BLaER1 (cell line): ENCODE data around the gene MXD4.

Experiments
- H3K27ac ChIP-seq: shearing (Covaris generic); formaldehyde crosslinking; 2 replicates; pipeline ENCODE4 v1.8.1; 2022
- H3K27me3 ChIP-seq: shearing (Covaris generic); formaldehyde crosslinking; 2 replicates; pipeline ENCODE4 v1.8.1; 2022
- H3K36me3 ChIP-seq: shearing (Covaris generic); formaldehyde crosslinking; 2 replicates; pipeline ENCODE4 v1.8.1; 2022
- H3K4me1 ChIP-seq: shearing (Covaris generic); formaldehyde crosslinking; 2 replicates; pipeline ENCODE4 v1.8.1; 2022
- H3K4me2 ChIP-seq: shearing (Covaris generic); formaldehyde crosslinking; 2 replicates; pipeline ENCODE4 v1.8.1; 2022
- H3K4me3 ChIP-seq: shearing (Covaris generic); formaldehyde crosslinking; 2 replicates; pipeline ENCODE4 v1.8.1; 2022
- H3K9ac ChIP-seq: shearing (Covaris generic); formaldehyde crosslinking; 2 replicates; pipeline ENCODE4 v1.8.1; 2022
- H3K9me3 ChIP-seq: shearing (Covaris generic); formaldehyde crosslinking; 2 replicates; pipeline ENCODE4 v1.8.1; 2022
- H4K20me1 ChIP-seq: shearing (Covaris generic); formaldehyde crosslinking; 2 replicates; pipeline ENCODE4 v1.8.1; 2022
- Cebpa-rat ChIP-seq: shearing (Covaris generic); IDR thresholded peaks from 2 replicates; pipeline ENCODE4 v1.8.1; 2022

Gene MXD4

DNA sequence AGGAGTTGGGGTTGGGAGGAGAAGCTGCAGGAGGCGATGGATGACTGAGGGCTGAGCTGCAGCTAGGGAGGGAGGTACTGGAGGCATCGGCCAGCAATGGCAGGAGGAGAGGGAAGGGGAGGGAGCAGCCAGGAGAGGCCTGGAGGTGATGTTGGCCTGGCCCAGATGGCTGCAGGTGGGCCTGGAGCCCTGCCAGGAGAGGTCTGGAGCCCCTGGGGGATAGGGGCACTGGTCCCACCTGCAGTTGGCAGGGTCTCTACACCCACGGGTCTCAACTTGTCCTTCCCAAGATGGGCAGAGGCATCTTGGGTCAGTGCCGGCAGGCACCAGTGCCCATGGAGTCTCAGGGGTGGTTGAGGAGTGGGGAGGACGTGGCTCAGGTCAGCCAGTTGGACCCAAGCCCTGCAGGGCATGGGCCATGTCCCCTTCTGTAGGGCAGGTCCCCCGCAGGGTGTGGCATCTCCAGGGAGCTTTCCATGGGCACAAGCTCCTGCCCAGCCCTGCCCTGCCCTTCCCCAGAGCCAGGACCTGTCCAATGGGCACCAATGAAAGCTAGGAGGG lies 2.7 kb upstream of the MXD4 start:
- Histone ChIP-seq H3K27ac (no peak overlapping the region), H4K20me1 (peaks cover 17% of the 10 kb centered on the region), H3K27me3 (no peaks in the 10 kb centered on the region), H3K4me1 (peaks cover 44% of the 10 kb centered on the region), H3K4me2 (no peak overlapping the region), H3K9me3 (no peaks in the 10 kb centered on the region), H3K36me3 (peaks cover 8% of the 10 kb centered on the region), H3K4me3 (no peak overlapping the region), H3K9ac (no peak overlapping the region)
- TF ChIP-seq Cebpa-rat, result no peak

DNA sequence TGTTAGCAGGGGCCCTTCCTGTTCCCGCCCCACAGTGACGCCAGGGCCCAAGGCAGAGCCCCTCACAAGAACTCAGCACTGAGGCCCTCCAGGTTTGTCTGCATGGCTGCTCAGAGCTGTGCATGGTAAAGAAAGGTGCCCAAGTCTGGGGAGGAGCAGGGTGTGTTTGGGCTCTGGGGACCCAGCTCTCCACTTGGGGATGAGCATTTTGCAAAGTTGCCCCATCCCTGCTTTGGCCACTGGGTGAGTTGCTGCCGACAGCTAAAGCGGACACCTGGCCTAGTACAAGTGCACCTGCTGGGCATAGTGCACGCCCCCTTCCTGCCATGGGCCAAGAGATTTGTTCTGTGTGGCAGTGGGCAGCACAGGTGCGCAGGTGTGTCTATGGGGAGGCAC lies 2.0 kb upstream of the MXD4 start:
- Histone ChIP-seq H3K9me3 (no peaks in the 10 kb centered on the region), H3K4me3 (no peak overlapping the region), H3K36me3 (peaks cover 14% of the 10 kb centered on the region), H3K27ac (no peak overlapping the region), H3K4me2 (peak overlapping the region; percentile 12; the same call in 1 of the 2 replicates), H4K20me1 (peaks cover 24% of the 10 kb centered on the region), H3K27me3 (no peaks in the 10 kb centered on the region), H3K4me1 (peaks cover 44% of the 10 kb centered on the region), H3K9ac (no peak overlapping the region)
- no peak for TF ChIP-seq Cebpa-rat

DNA sequence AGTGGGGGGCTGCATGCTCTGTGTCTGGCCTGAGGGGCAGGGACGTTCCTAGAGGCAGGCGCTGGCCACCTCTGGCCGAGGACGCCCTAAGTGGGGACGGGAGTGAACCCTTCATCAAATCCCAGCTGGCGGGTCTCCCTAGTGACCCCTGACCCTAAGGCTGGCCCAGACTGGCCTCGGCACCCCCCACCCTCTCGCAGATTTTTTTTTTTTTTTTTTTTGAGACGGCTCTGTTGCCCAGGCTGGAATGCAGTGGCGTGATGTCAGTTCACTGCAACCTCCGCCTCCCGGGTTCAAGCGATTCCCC lies 988 bp upstream of the MXD4 start:
- TF ChIP-seq Cebpa-rat, result no peak
- H4K20me1 ChIP-seq, result peaks cover 34% of the 10 kb centered on the region
- peak overlapping the region; percentile 74 for H3K4me3 ChIP-seq
- no peaks in the 10 kb centered on the region for H3K27me3 ChIP-seq
- H3K4me1 ChIP-seq, result peaks cover 55% of the 10 kb centered on the region
- H3K9ac ChIP-seq, result peak overlapping the region; percentile 96
- peak overlapping the region; percentile 96 for H3K27ac ChIP-seq
- no peaks in the 10 kb centered on the region for H3K9me3 ChIP-seq
- peaks cover 25% of the 10 kb centered on the region for H3K36me3 ChIP-seq
- peak overlapping the region; percentile 99 for H3K4me2 ChIP-seq

DNA sequence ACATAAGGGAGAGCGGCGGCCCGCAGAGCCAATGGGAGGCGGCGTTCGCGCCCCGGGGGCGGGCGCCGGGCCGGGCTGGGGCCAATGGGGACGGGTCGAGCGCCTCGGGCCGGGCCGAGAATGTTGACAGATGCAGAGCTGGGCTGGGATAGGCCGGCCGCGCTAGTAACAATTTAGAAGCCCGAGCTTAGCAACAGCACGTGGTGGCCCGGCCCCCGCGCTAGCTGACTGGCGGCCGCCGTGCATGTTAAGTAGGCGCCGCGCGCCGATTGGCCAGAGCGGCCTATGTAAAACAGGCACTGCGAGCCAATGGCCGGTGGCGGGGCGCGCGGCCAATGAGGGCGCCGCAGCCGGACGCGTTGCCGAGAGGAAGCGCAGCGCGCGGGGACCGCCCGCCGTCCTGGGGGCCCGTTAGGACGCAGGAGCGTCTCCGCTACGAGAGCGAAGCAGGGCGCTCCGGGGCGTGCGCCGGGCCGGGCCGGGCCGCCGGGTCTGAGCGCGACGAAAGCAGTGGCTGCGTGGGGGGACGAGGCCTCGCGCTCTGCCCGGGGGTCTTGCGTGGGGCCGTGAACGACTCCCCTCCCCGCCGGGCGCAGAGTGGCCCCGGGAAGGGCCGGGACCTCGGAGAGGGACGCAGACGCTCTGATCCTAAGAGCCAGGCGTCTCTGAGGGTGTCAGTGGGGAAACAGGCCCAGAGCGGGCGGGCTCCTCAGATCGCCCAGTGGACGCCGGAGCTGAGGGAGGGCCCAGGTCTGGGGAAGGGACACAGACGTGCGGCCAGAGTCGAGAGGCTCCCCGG lies 435 bp upstream of the MXD4 start:
- Histone ChIP-seq H3K36me3 (peaks cover 30% of the 10 kb centered on the region), H4K20me1 (peaks cover 40% of the 10 kb centered on the region), H3K27me3 (no peaks in the 10 kb centered on the region), H3K27ac (peak overlapping the region; percentile 96), H3K4me1 (peaks cover 60% of the 10 kb centered on the region), H3K4me2 (peak overlapping the region; percentile 99), H3K9me3 (no peaks in the 10 kb centered on the region), H3K9ac (peak overlapping the region; percentile 96), H3K4me3 (peak overlapping the region; percentile 95)
- TF ChIP-seq Cebpa-rat, result no peak

DNA sequence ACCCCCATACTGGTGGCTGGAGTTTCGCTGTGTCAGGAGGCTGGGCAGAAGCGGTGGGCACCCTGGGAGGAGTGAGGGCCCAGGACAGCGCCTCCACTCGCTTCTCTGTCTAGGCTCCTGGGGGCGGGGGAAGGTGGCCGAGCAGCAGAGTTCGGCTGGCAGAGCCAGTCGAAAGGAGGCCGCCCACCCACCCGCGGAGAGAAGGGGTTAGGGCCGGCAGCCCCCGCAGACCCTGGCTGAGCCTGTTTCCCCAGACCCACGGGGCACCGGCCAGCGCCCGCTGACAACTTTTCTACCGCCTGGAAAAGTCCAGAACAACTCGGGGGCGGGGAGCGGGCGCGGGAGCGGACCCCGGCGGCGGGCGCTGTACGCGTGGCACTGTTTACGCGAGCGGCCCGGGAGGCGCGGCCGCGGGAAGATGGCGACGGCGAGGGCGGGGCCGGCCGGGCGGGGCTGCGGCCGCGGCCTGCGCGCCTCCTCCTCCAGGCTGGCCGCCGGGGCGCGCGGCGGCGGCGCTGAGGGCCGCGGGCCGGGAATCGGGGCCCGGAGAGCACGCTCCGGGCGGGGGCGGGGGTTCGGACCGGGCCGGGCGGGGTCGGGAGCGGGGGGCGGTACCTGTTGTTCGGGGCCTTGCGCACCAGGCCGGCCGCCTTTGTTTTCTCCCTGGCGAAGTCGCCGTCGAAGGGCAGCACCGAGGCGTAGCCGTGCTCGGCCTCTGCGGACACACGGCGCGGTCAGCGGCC lies 628 bp downstream of the MXD4 start:
- Histone ChIP-seq H3K4me3 (peak overlapping the region; percentile 95), H4K20me1 (peaks cover 50% of the 10 kb centered on the region), H3K36me3 (peaks cover 32% of the 10 kb centered on the region), H3K4me2 (peak overlapping the region; percentile 98), H3K4me1 (peaks cover 71% of the 10 kb centered on the region), H3K27ac (peak overlapping the region; percentile 90), H3K9ac (peak overlapping the region; percentile 92), H3K9me3 (no peaks in the 10 kb centered on the region), H3K27me3 (no peaks in the 10 kb centered on the region)
- TF ChIP-seq Cebpa-rat, result no peak

DNA sequence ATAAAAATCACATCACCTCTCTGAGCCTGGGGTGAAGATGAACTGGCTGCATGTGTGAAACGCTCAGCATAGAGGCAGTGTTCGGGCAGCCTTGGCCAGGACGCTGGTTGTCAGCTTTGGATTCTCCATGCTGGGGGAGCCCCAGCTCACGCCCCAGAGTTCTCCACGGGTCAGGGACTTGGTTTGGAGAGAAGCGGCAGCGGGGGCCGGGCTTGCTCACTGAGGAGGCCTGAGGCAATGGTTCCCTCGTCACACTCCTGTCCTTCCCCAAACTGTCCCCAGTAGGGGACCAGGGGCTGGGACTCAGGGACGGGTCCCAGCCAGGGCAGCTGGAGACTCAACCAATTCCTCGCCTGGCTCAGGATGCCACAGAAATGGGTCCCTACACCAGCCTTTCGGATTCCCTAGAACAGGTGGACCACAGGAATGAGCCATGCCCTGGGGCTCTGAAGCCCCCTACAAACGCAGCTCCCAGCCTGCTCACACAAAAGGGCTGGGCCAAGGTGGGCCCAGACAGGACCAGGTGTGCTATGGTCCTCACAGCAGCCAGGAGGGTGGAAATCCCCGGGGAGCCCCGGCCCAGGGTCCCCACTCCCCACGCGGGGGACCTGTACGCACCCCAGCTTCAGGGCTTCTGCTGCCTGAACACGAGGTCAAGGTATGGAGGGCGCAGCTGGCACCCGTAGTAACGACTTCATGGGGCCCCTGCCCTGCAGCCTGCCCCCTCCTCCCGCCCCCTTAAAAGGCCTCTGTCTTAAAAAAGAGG lies 1.4 kb downstream of the MXD4 start:
- H3K27ac ChIP-seq, result peak overlapping the region; percentile 90
- peaks cover 39% of the 10 kb centered on the region for H3K36me3 ChIP-seq
- no peaks in the 10 kb centered on the region for H3K27me3 ChIP-seq
- peak overlapping the region; percentile 98 for H3K4me2 ChIP-seq
- TF ChIP-seq Cebpa-rat, result no peak
- peak overlapping the region; percentile 95 for H3K4me3 ChIP-seq
- peaks cover 77% of the 10 kb centered on the region for H3K4me1 ChIP-seq
- H3K9me3 ChIP-seq, result no peaks in the 10 kb centered on the region
- H3K9ac ChIP-seq, result peak overlapping the region; percentile 92
- peaks cover 58% of the 10 kb centered on the region for H4K20me1 ChIP-seq

DNA sequence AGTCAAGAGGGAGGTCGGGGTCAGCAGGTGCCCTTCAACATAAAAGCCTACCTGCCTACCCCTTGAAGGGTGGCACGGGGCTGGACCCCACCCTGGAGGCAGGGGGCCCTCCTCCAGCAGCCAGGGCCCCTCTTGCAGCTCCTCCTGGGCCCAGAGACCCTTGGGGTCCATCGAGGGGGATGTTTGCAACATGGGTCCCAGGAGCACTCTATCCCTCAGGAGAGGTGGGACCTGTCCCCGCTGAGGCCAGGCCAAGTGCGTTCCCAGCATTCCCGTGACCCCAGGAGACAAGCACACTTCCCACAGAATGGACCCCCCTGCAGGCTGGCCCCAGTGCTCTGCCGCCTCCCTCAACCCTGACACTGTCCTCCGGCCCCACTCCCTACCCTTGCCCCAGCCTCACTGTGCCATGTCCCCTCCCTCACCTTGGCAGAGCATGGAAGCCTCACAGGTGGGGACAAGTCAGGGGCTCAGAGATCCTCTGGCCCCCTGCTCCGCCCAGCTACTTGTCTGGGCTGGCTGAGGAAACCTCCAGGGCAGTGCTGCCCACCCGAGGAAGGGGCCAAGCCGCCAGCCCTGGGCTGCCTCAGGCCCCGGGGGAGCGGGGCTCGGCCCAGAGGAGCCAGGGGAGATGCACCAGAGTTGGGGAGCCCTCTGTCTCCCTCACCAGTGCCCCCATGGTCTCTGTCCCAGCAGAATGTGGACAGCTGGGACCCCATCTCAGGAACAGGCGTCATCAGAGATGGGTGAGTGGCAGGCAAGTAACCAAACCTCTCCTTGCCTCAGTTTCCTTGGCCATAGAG lies 2.2 kb downstream of the MXD4 start:
- Histone ChIP-seq H3K9me3 (no peaks in the 10 kb centered on the region), H3K4me3 (peak overlapping the region; percentile 95; the same call in 1 of the 2 replicates), H3K27me3 (no peaks in the 10 kb centered on the region), H3K4me1 (peaks cover 77% of the 10 kb centered on the region), H3K36me3 (peaks cover 46% of the 10 kb centered on the region), H3K4me2 (peak overlapping the region; percentile 98), H4K20me1 (peaks cover 66% of the 10 kb centered on the region), H3K27ac (no peak overlapping the region), H3K9ac (peak overlapping the region; percentile 92)
- no peak for TF ChIP-seq Cebpa-rat

DNA sequence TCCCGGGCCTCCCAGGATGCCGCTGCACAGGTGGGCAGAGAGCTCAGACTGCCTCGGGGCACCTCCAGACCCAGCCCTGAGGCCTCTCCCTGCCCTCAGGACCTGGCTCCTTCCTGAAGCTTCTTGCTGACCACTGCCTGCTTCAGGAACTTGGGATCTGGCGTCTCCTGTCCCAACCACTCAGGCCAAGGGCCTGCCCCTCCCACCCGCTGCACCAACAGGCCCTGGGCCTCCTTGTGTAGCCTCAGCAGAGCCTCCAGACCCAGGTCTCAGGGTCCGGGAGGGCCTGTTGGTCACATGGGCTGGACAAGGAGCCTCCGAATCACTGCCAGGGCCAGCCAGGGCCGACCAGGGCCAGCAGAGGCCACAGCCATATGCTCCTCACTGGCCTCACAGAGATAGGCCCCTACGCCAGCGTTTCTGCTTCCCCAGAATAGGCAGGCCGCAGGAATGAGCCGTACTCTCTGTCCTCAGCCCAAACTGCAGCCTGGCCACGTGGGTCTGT lies 2.8 kb downstream of the MXD4 start:
- Histone ChIP-seq H3K9ac (peak overlapping the region; percentile 92; the same call in 1 of the 2 replicates), H3K4me2 (no peak overlapping the region), H3K27me3 (no peaks in the 10 kb centered on the region), H3K36me3 (peaks cover 52% of the 10 kb centered on the region), H4K20me1 (peaks cover 72% of the 10 kb centered on the region), H3K4me1 (peaks cover 70% of the 10 kb centered on the region), H3K4me3 (no peak overlapping the region), H3K27ac (no peak overlapping the region), H3K9me3 (no peaks in the 10 kb centered on the region)
- TF ChIP-seq Cebpa-rat, result no peak
